ENCODE results near the gene NOPCHAP1. TPM values are rescaled to one million over a fixed set of nuclear protein-coding genes. Genes with fewer than 3 reads are reported as not detected.

The NOPCHAP1 gene
- total and polyA plus RNA-seq, 10 of the 15 experiments (the other 5 are each of a cell fraction or from before 2014, with no cell fraction given): 28.0 to 115 (median 40.9) TPM

DNA sequence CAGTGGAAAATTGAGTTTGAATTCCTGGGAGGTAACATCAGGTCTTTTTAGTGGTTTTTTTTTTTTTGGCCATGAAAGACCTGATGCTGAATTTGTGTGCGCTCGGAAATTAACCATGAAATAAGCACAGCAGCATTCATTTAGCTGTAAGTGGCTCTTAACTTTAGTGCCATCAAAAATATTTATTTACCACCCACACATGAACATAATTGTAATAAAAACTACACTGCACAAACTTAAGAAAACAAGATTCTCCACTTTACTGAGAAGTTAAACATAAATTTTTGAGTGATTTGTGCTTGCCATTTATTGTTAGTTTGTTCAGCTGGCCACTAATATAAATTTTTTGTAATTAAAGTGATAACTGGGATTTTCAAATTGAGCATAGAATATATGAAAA lies 30.4 kb upstream of the NOPCHAP1 start:
- 100% methylated on average over 2 of the region's 2 CpGs for WGBS (ENCODE audit: insufficient coverage, insufficient replicate concordance, low lambda C conversion rate, missing lambda C conversion rate)
- H3K36me3 ChIP-seq (ENCODE audit: control insufficient read depth in 2 of 2, insufficient read depth in 2 of 2, low read length in 1 of 2): no peaks in the 10 kb centered on the region
- H2AFZ ChIP-seq (ENCODE audit: control insufficient read depth, low read depth, low read length): no peak overlapping the region
- ChIA-PET SMC1A (ENCODE audit: uncharacterized antibody, unreplicated experiment) (interaction anchor here (1.8 kb wide), 1 partner anchor 26 kb away, joined by 4 read pairs; no protein-coding TSS in a partner anchor), RAD21 (ENCODE audit: unreplicated experiment) (interaction anchor here (1.0 kb wide), 1 partner anchor 68 kb away, joined by 3 read pairs; no protein-coding TSS in a partner anchor), POLR2A (no interaction called here), CTCF (interaction anchor here (2.0 kb wide), 1 partner anchor 25 kb away, joined by 5 read pairs; no protein-coding TSS in a partner anchor)
- H3K9me3 ChIP-seq (replicated peaks; ENCODE audit: control insufficient read depth, insufficient read depth, low read length): no peaks in the 10 kb centered on the region
- in situ Hi-C loops (cut with MboI): no loop called here
- H3K79me2 ChIP-seq (ENCODE audit: control insufficient read depth, insufficient read depth, low read length): peaks cover 6% of the 10 kb centered on the region
- no TSS peak for BruUV-seq (replicated peaks)
- TF ChIP-seq ZNF217 (IDR thresholded peaks at IDR 0.05) (no peak), NR2F1 (conservative IDR thresholded peaks at IDR 0.05) (no peak), SMARCA5 (IDR thresholded peaks at IDR 0.05) (no peak), HDGF (IDR thresholded peaks at IDR 0.05) (no peak), YY1 (IDR thresholded peaks at IDR 0.05; ENCODE audit: low read depth, low read length) (no peak), POLR2A (IDR thresholded peaks at IDR 0.05; ENCODE audit: low read depth, low read length) (no peak), SREBF1 (IDR thresholded peaks at IDR 0.05; ENCODE audit: low read length) (no peak), KLF5 (IDR thresholded peaks at IDR 0.05; ENCODE audit: partially characterized antibody) (no peak), JUND (IDR thresholded peaks at IDR 0.05; ENCODE audit: low read depth, low read length) (no peak)
- TF ChIP-seq, protein P1, sequence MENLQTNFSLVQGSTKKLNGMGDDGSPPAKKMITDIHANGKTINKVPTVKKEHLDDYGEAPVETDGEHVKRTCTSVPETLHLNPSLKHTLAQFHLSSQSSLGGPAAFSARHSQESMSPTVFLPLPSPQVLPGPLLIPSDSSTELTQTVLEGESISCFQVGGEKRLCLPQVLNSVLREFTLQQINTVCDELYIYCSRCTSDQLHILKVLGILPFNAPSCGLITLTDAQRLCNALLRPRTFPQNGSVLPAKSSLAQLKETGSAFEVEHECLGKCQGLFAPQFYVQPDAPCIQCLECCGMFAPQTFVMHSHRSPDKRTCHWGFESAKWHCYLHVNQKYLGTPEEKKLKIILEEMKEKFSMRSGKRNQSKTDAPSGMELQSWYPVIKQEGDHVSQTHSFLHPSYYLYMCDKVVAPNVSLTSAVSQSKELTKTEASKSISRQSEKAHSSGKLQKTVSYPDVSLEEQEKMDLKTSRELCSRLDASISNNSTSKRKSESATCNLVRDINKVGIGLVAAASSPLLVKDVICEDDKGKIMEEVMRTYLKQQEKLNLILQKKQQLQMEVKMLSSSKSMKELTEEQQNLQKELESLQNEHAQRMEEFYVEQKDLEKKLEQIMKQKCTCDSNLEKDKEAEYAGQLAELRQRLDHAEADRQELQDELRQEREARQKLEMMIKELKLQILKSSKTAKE (IDR thresholded peaks at IDR 0.05; ENCODE audit: low read depth, poor library complexity, severe bottlenecking): no peak
- TF ChIP-seq, protein P2, sequence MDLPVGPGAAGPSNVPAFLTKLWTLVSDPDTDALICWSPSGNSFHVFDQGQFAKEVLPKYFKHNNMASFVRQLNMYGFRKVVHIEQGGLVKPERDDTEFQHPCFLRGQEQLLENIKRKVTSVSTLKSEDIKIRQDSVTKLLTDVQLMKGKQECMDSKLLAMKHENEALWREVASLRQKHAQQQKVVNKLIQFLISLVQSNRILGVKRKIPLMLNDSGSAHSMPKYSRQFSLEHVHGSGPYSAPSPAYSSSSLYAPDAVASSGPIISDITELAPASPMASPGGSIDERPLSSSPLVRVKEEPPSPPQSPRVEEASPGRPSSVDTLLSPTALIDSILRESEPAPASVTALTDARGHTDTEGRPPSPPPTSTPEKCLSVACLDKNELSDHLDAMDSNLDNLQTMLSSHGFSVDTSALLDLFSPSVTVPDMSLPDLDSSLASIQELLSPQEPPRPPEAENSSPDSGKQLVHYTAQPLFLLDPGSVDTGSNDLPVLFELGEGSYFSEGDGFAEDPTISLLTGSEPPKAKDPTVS (IDR thresholded peaks at IDR 0.05; ENCODE audit: low read depth, low read length): no peak
- TF ChIP-seq, protein P3, sequence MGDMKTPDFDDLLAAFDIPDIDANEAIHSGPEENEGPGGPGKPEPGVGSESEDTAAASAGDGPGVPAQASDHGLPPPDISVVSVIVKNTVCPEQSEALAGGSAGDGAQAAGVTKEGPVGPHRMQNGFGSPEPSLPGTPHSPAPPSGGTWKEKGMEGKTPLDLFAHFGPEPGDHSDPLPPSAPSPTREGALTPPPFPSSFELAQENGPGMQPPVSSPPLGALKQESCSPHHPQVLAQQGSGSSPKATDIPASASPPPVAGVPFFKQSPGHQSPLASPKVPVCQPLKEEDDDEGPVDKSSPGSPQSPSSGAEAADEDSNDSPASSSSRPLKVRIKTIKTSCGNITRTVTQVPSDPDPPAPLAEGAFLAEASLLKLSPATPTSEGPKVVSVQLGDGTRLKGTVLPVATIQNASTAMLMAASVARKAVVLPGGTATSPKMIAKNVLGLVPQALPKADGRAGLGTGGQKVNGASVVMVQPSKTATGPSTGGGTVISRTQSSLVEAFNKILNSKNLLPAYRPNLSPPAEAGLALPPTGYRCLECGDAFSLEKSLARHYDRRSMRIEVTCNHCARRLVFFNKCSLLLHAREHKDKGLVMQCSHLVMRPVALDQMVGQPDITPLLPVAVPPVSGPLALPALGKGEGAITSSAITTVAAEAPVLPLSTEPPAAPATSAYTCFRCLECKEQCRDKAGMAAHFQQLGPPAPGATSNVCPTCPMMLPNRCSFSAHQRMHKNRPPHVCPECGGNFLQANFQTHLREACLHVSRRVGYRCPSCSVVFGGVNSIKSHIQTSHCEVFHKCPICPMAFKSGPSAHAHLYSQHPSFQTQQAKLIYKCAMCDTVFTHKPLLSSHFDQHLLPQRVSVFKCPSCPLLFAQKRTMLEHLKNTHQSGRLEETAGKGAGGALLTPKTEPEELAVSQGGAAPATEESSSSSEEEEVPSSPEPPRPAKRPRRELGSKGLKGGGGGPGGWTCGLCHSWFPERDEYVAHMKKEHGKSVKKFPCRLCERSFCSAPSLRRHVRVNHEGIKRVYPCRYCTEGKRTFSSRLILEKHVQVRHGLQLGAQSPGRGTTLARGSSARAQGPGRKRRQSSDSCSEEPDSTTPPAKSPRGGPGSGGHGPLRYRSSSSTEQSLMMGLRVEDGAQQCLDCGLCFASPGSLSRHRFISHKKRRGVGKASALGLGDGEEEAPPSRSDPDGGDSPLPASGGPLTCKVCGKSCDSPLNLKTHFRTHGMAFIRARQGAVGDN (IDR thresholded peaks at IDR 0.05): no peak
- TF ChIP-seq, protein P4, sequence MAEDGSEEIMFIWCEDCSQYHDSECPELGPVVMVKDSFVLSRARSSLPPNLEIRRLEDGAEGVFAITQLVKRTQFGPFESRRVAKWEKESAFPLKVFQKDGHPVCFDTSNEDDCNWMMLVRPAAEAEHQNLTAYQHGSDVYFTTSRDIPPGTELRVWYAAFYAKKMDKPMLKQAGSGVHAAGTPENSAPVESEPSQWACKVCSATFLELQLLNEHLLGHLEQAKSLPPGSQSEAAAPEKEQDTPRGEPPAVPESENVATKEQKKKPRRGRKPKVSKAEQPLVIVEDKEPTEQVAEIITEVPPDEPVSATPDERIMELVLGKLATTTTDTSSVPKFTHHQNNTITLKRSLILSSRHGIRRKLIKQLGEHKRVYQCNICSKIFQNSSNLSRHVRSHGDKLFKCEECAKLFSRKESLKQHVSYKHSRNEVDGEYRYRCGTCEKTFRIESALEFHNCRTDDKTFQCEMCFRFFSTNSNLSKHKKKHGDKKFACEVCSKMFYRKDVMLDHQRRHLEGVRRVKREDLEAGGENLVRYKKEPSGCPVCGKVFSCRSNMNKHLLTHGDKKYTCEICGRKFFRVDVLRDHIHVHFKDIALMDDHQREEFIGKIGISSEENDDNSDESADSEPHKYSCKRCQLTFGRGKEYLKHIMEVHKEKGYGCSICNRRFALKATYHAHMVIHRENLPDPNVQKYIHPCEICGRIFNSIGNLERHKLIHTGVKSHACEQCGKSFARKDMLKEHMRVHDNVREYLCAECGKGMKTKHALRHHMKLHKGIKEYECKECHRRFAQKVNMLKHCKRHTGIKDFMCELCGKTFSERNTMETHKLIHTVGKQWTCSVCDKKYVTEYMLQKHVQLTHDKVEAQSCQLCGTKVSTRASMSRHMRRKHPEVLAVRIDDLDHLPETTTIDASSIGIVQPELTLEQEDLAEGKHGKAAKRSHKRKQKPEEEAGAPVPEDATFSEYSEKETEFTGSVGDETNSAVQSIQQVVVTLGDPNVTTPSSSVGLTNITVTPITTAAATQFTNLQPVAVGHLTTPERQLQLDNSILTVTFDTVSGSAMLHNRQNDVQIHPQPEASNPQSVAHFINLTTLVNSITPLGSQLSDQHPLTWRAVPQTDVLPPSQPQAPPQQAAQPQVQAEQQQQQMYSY (CRISPR knock-in tag; IDR thresholded peaks at IDR 0.05): no peak
- ATAC-seq (no peak), FAIRE-seq (no peak), DNase-seq (ENCODE audit: low read depth, low spot score) (no peak)
- no peaks in the 10 kb centered on the region for H3K27me3 ChIP-seq (replicated peaks in 1 of 2; ENCODE audit: control insufficient read depth in 2 of 2, insufficient read depth in 2 of 2, low read length in 1 of 2)
- intact Hi-C loops (cut with micrococcal nuclease; ENCODE audit: unreplicated experiment): loop anchor here (10.0 kb wide), 1 partner anchor 271 kb away; no protein-coding TSS in a partner anchor
- no peak overlapping the region; the same call in 1 of the 2 replicates for H3K4me2 ChIP-seq (ENCODE audit: control insufficient read depth, insufficient read depth)
- H4K20me1 ChIP-seq (ENCODE audit: control insufficient read depth, insufficient read depth): no peaks in the 10 kb centered on the region
- no peak overlapping the region for H3K4me3 ChIP-seq
- H3K27ac ChIP-seq (ENCODE audit: control insufficient read depth, insufficient read depth): no peak overlapping the region
- no peak overlapping the region for H3K9ac ChIP-seq (ENCODE audit: control insufficient read depth, insufficient read depth, low read length)
- peaks cover 10% of the 10 kb centered on the region for H3K4me1 ChIP-seq (ENCODE audit: control insufficient read depth, insufficient read depth, low read length)
